Left ventricle myocardium superior (tissue), 1 donor: Measurements from ENCODE around the gene TEAD1. TPM values are rescaled to one million over a fixed set of nuclear protein-coding genes. Genes with fewer than 3 reads are reported as not detected.
A peak's percentile ranks its signal among the peaks of the same experiment; 100 is the strongest.

ENCODE experiments used
- ATAC-seq: fragments of 200-7000 bp; cut with Tn5 transposase; one replicate; pipeline ENCODE4 v1.9.1; 2020; ENCODE audit warnings: mild to moderate bottlenecking, moderate library complexity
- DNase-seq: peaks from one replicate; pipeline ENCODE4 v3.0.0-alpha.2; 2020
- intact Hi-C: fragments of 100-400 bp; cut with micrococcal nuclease; formaldehyde crosslinking; loops from one replicate; pipeline ENCODE4 v1.11.0; 2022
- total RNA-seq: library from RNA; stranded (reverse); fragmentation: NEBNext Ultra II Directional; extraction: Animal tissue kit (Norgen Biotek cat#: 25700); gene quantifications from one replicate; pipeline ENCODE4 v1.2.1, GENCODE V29; 2021
- donor health status: DM: no; HTN: yes; CAD: no; lungs with severe emphysema.

TEAD1 gene
- total RNA-seq, 1 donor from 2014 or later: 127 TPM

- intact Hi-C loops: loop anchor here (10.0 kb wide), 1 partner anchor 48 kb away; no protein-coding TSS in a partner anchor
- no peak for DNase-seq
- no peak for ATAC-seq
These were observed 22.8 kb downstream of the TEAD1 start for GRCh38 chr11:12696911-12697581.

GRCh38 chr11:12698048-12698447 is 23.8 kb downstream of the TEAD1 start:
- intact Hi-C loops: loop anchor here (10.0 kb wide), 1 partner anchor 47 kb away; no protein-coding TSS in a partner anchor
- ATAC-seq: no peak
- no peak for DNase-seq

GRCh38 chr11:12701811-12702592 is 27.8 kb downstream of the TEAD1 start:
- intact Hi-C loops: no loop called here
- ATAC-seq (peak; percentile 22), DNase-seq (no peak)

GRCh38 chr11:12702999-12703453 is 28.8 kb downstream of the TEAD1 start:
- ATAC-seq (no peak), DNase-seq (no peak)
- intact Hi-C loops: no loop called here

- DNase-seq: no peak
- intact Hi-C loops: no loop called here
These were observed 29.8 kb downstream of the TEAD1 start for GRCh38 chr11:12704049-12704448.

GRCh38 chr11:12705874-12706273 is 31.7 kb downstream of the TEAD1 start:
- DNase-seq (no peak), ATAC-seq (no peak)
- intact Hi-C loops: no loop called here

More at GRCh38 chr11:12704049-12704448, 29.8 kb downstream of the TEAD1 start:
- no peak for ATAC-seq

GRCh38 chr11:12706545-12707499 is 32.6 kb downstream of the TEAD1 start:
- intact Hi-C loops: no loop called here
- peak; percentile 47 for DNase-seq
- ATAC-seq: peak; percentile 67

GRCh38 chr11:12707500-12707880 is 33.3 kb downstream of the TEAD1 start:
- intact Hi-C loops: no loop called here
- DNase-seq: no peak
- peak; percentile 16 for ATAC-seq

- no peak for DNase-seq
- intact Hi-C loops: no loop called here
- ATAC-seq: no peak
These were observed 37.3 kb downstream of the TEAD1 start for GRCh38 chr11:12711496-12711895.

GRCh38 chr11:12712132-12712531 is 37.9 kb downstream of the TEAD1 start:
- no peak for ATAC-seq
- intact Hi-C loops: no loop called here
- DNase-seq: no peak

- intact Hi-C loops: no loop called here
- DNase-seq (no peak), ATAC-seq (no peak)
These were observed 40.9 kb downstream of the TEAD1 start for GRCh38 chr11:12715131-12715530.

GRCh38 chr11:12715941-12716340 is 41.7 kb downstream of the TEAD1 start:
- intact Hi-C loops: no loop called here
- peak; percentile 48 for ATAC-seq
- DNase-seq: peak; percentile 36

GRCh38 chr11:12716816-12717215 is 42.6 kb downstream of the TEAD1 start:
- ATAC-seq: no peak
- DNase-seq: no peak
- intact Hi-C loops: no loop called here

GRCh38 chr11:12717851-12718291 is 43.6 kb downstream of the TEAD1 start:
- intact Hi-C loops: no loop called here
- DNase-seq (no peak), ATAC-seq (no peak)

GRCh38 chr11:12719221-12719620 is 45.0 kb downstream of the TEAD1 start:
- ATAC-seq (no peak), DNase-seq (no peak)
- intact Hi-C loops: no loop called here

GRCh38 chr11:12721816-12722604 is 47.8 kb downstream of the TEAD1 start:
- no peak for ATAC-seq
- DNase-seq: no peak
- intact Hi-C loops: no loop called here

- DNase-seq (no peak), ATAC-seq (no peak)
- intact Hi-C loops: no loop called here
These were observed 49.4 kb downstream of the TEAD1 start for GRCh38 chr11:12723421-12724300.
